Calu3 (cell line): ENCODE data around the gene BTN3A1. TPM values are rescaled to one million over a fixed set of nuclear protein-coding genes. Genes with fewer than 3 reads are reported as not detected.
"Not testable (repeated sequence)": the region's sequence is repeated elsewhere in the genome, so short reads cannot be mapped to it uniquely, and the experiment has no call there.

Source experiments
- BruUV-seq: library from RNA; stranded (reverse); fragments of 400-500 nt; replicated peaks from 2 replicates; lab custom pipeline; 2021; lab: Mats Ljungman, UMichigan
- CTCF ChIA-PET: fragments of 300-600 bp; sonication (Branson Sonifier 250); formaldehyde crosslinking; loops from one replicate; lab custom pipeline; 2022; ENCODE audit warnings: antibody characterized with exemption; lab: Charles Lee
- DNase-seq: peaks from one replicate; pipeline ENCODE4 v3.0.0; 2022
- H3K27ac Mint-ChIP-seq: one replicate; pipeline ENCODE4 v1.8.0; 2022; ENCODE audit warnings: mixed read lengths; ENCODE audit not compliant: unreplicated experiment
- H3K27me3 Mint-ChIP-seq: one replicate; pipeline ENCODE4 v1.8.0; 2022; ENCODE audit warnings: mixed read lengths; ENCODE audit not compliant: unreplicated experiment
- H3K36me3 Mint-ChIP-seq: one replicate; pipeline ENCODE4 v1.8.0; 2022; ENCODE audit warnings: mild to moderate bottlenecking, moderate library complexity, mixed read lengths; ENCODE audit not compliant: insufficient read depth, unreplicated experiment
- H3K4me1 Mint-ChIP-seq: one replicate; pipeline ENCODE4 v1.8.0; 2022; ENCODE audit warnings: mild to moderate bottlenecking, low read depth, mixed read lengths; ENCODE audit not compliant: unreplicated experiment
- H3K4me3 Mint-ChIP-seq: one replicate; pipeline ENCODE4 v1.8.0; 2022; ENCODE audit warnings: mild to moderate bottlenecking, low read depth, moderate library complexity, mixed read lengths; ENCODE audit not compliant: unreplicated experiment
- H3K9me3 Mint-ChIP-seq: one replicate; pipeline ENCODE4 v1.8.0; 2022; ENCODE audit warnings: low read depth, mixed read lengths; ENCODE audit not compliant: unreplicated experiment
- CTCF ChIP-seq: fragments of 200-600 bp; IDR thresholded peaks from one replicate; pipeline ENCODE4 v1.8.0; 2022; ENCODE audit warnings: antibody characterized with exemption; ENCODE audit not compliant: unreplicated experiment
- intact Hi-C: fragments of 100-400 bp; cut with micrococcal nuclease; formaldehyde crosslinking; loops from one replicate; pipeline ENCODE4 v1.10.0; 2022; ENCODE audit not compliant: unreplicated experiment
- total RNA-seq: library from RNA; stranded (reverse); gene quantifications from 2 replicates; pipeline ENCODE4 v1.2.3, GENCODE V29; 2022

The BTN3A1 gene
- total RNA-seq, 1 experiment from 2014 or later, result 29.0 TPM

GRCh38 chr6:26366504-26366903 lies 35.6 kb upstream of the BTN3A1 start:
- no peaks in the 10 kb centered on the region for H3K9me3 Mint-ChIP-seq
- no peak overlapping the region for H3K27ac Mint-ChIP-seq
- BruUV-seq, result no TSS peak
- DNase-seq, result no peak
- H3K4me1 Mint-ChIP-seq, result no peaks in the 10 kb centered on the region
- CTCF ChIA-PET, result no interaction called here
- no peak overlapping the region for H3K4me3 Mint-ChIP-seq
- no peaks in the 10 kb centered on the region for H3K27me3 Mint-ChIP-seq
- H3K36me3 Mint-ChIP-seq, result no peaks in the 10 kb centered on the region
- intact Hi-C loops, result no loop called here
- no peak for TF ChIP-seq CTCF

GRCh38 chr6:26367114-26367513 lies 35.0 kb upstream of the BTN3A1 start:
- intact Hi-C loops, result no loop called here
- H3K4me1 Mint-ChIP-seq, result no peaks in the 10 kb centered on the region
- no peaks in the 10 kb centered on the region for H3K27me3 Mint-ChIP-seq
- CTCF ChIA-PET, result no interaction called here
- no peak overlapping the region for H3K27ac Mint-ChIP-seq
- no TSS peak for BruUV-seq
- no peak for TF ChIP-seq CTCF
- H3K36me3 Mint-ChIP-seq, result no peaks in the 10 kb centered on the region
- no peak for DNase-seq
- H3K9me3 Mint-ChIP-seq, result no peaks in the 10 kb centered on the region
- H3K4me3 Mint-ChIP-seq, result no peak overlapping the region

GRCh38 chr6:26371813-26372212 lies 30.3 kb upstream of the BTN3A1 start:
- H3K36me3 Mint-ChIP-seq, DNase-seq: not testable (repeated sequence)

GRCh38 chr6:26372308-26373144 lies 29.5 kb upstream of the BTN3A1 start:
- Mint-ChIP-seq H3K9me3 (no peaks in the 10 kb centered on the region), H3K4me3 (no peak overlapping the region), H3K27me3 (no peaks in the 10 kb centered on the region), H3K4me1 (no peaks in the 10 kb centered on the region), H3K27ac (no peak overlapping the region), H3K36me3 (peaks cover 5% of the 10 kb centered on the region)
- CTCF ChIA-PET, result interaction anchor here (0.6 kb wide), 1 partner anchor 14 kb away, joined by 5 read pairs; no protein-coding TSS in a partner anchor
- intact Hi-C loops, result no loop called here
- BruUV-seq, result no TSS peak
- TF ChIP-seq CTCF, result no peak
- no peak for DNase-seq

More at GRCh38 chr6:26371813-26372212, 30.3 kb upstream of the BTN3A1 start:
- H3K27ac Mint-ChIP-seq, BruUV-seq, H3K4me3 Mint-ChIP-seq, H3K4me1 Mint-ChIP-seq, intact Hi-C loops, CTCF ChIA-PET, H3K9me3 Mint-ChIP-seq, H3K27me3 Mint-ChIP-seq: not testable (repeated sequence)

GRCh38 chr6:26375270-26375669 lies 26.8 kb upstream of the BTN3A1 start:
- Mint-ChIP-seq H3K9me3 (no peaks in the 10 kb centered on the region), H3K27me3 (no peaks in the 10 kb centered on the region), H3K27ac (no peak overlapping the region), H3K4me3 (no peak overlapping the region), H3K36me3 (peaks cover 5% of the 10 kb centered on the region), H3K4me1 (no peaks in the 10 kb centered on the region)
- TF ChIP-seq CTCF, result no peak
- CTCF ChIA-PET, result interaction anchor here (0.6 kb wide), 2 partner anchors 157 to 327 kb away, joined by 3 to 7 read pairs; no protein-coding TSS in a partner anchor
- intact Hi-C loops, result no loop called here
- no peak for DNase-seq
- BruUV-seq, result no TSS peak
